HL-60 (cell line): ENCODE results near the gene DOCK2.

ENCODE experiments used
- DNase-seq, 2 experiments: peaks; one replicate each; pipeline ENCODE4 v3.0.0-alpha.2; 2010 to 2020; ENCODE audit warnings: low read depth in 1 of 2, low spot score in 1 of 2
- H3K27ac ChIP-seq: fragments of 250-450 bp; sonication (Bioruptor Pico); replicated peaks from 2 replicates; pipeline ENCODE4 v1.5.1; 2020; ENCODE audit warnings: mild to moderate bottlenecking, moderate library complexity
- H3K27me3 ChIP-seq: fragments of 250-450 bp; sonication (Bioruptor Pico); 2 replicates; pipeline ENCODE4 v1.5.1; 2021; ENCODE audit warnings: mild to moderate bottlenecking, moderate library complexity; ENCODE audit not compliant: insufficient read depth, poor library complexity, severe bottlenecking
- H3K4me3 ChIP-seq: replicated peaks from 2 replicates; pipeline ENCODE4 v1.5.1; 2011; ENCODE audit warnings: mild to moderate bottlenecking, control low read depth, low read length; ENCODE audit not compliant: insufficient read depth
- CTCF ChIP-seq: IDR thresholded peaks from one replicate; pipeline ENCODE4 v1.5.1; 2011; ENCODE audit warnings: low read length, control low read depth, inconsistent platforms; ENCODE audit not compliant: insufficient read depth
- GABPA ChIP-seq: IDR thresholded peaks from 2 replicates; pipeline ENCODE4 v1.6.1; 2012; ENCODE audit warnings: low read depth
- POLR2AphosphoS5 ChIP-seq: IDR thresholded peaks from 2 replicates; pipeline ENCODE4 v1.6.1; 2012; ENCODE audit warnings: low read depth
- REST ChIP-seq: IDR thresholded peaks from 2 replicates; pipeline ENCODE4 v1.6.1; 2012; ENCODE audit warnings: low read depth; ENCODE audit not compliant: insufficient replicate concordance
- SPI1 ChIP-seq: IDR thresholded peaks from 2 replicates; pipeline ENCODE4 v1.6.1; 2012; ENCODE audit warnings: low read depth, mild to moderate bottlenecking, borderline replicate concordance

The DOCK2 gene

GRCh38 chr5:169873642-169874041 lies 236.6 kb downstream of the DOCK2 start:
- TF ChIP-seq POLR2AphosphoS5 (no peak), SPI1 (no peak), REST (no peak), CTCF (no peak), GABPA (no peak)
- Histone ChIP-seq H3K27ac (peak overlapping the region; percentile 71), H3K4me3 (no peak overlapping the region), H3K27me3 (no peaks in the 10 kb centered on the region)
- DNase-seq, result peak; percentile 45 to 89

GRCh38 chr5:169874621-169875020 lies 237.5 kb downstream of the DOCK2 start:
- H3K27ac ChIP-seq, result peak overlapping the region; percentile 71
- no peak for TF ChIP-seq REST
- no peak for TF ChIP-seq GABPA
- no peak for TF ChIP-seq POLR2AphosphoS5
- TF ChIP-seq SPI1, result no peak
- TF ChIP-seq CTCF, result no peak
- peak; percentile 55 to 86 for DNase-seq
- H3K4me3 ChIP-seq, result no peak overlapping the region
- no peaks in the 10 kb centered on the region for H3K27me3 ChIP-seq

GRCh38 chr5:169875091-169875728 lies 238.1 kb downstream of the DOCK2 start:
- 0 out of 2 replicates have a peak, but pooled peaks have one; percentile 53 for TF ChIP-seq POLR2AphosphoS5
- no peak for TF ChIP-seq CTCF
- TF ChIP-seq REST, result peak; percentile 24
- no peak for TF ChIP-seq GABPA
- TF ChIP-seq SPI1, result no peak
- DNase-seq, result peak; percentile 81 to 91
- peak overlapping the region; percentile 71 for H3K27ac ChIP-seq

More at GRCh38 chr5:169875091-169875728, 238.1 kb downstream of the DOCK2 start:
- Histone ChIP-seq H3K4me3 (no peak overlapping the region), H3K27me3 (no peaks in the 10 kb centered on the region)
